ENCODE measurements around the gene HSDL2.

Gene HSDL2

GRCh38 chr9:112462855-112463254 lies 82.9 kb downstream of the HSDL2 start:
- no peak for DNase-seq

- DNase-seq: no peak
Measured at GRCh38 chr9:112465352-112465751, 85.4 kb downstream of the HSDL2 start.

- no peak for DNase-seq
Measured at GRCh38 chr9:112472996-112473395, 93.1 kb downstream of the HSDL2 start.

GRCh38 chr9:112473986-112474385 lies 94.1 kb downstream of the HSDL2 start:
- DNase-seq: no peak

- DNase-seq: no peak
Measured at GRCh38 chr9:112475318-112475717, 95.4 kb downstream of the HSDL2 start.

GRCh38 chr9:112477330-112477729 lies 97.4 kb downstream of the HSDL2 start:
- DNase-seq: no peak

- DNase-seq: no peak
Measured at GRCh38 chr9:112479221-112479620, 99.3 kb downstream of the HSDL2 start.

GRCh38 chr9:112484607-112485006 lies 104.7 kb downstream of the HSDL2 start:
- no peak for DNase-seq

- no peak for DNase-seq
Measured at GRCh38 chr9:112485574-112485973, 105.7 kb downstream of the HSDL2 start.

- DNase-seq: peak; percentile 41
Measured at GRCh38 chr9:112486221-112487007, 106.5 kb downstream of the HSDL2 start, which contains the start of gene KIAA1958. TSS of gene KIAA1958 (plus strand) at chr9:112486827. CDS start at chr9:112574081, 87,254 bp downstream.

GRCh38 chr9:112487008-112487798 lies 107.3 kb downstream of the HSDL2 start:
- peak; percentile 19 for DNase-seq

- DNase-seq: no peak
Measured at GRCh38 chr9:112487799-112488340, 108.0 kb downstream of the HSDL2 start.

GRCh38 chr9:112489039-112489546 lies 109.2 kb downstream of the HSDL2 start:
- no peak for DNase-seq

GRCh38 chr9:112489876-112490666 lies 110.2 kb downstream of the HSDL2 start:
- DNase-seq: no peak

GRCh38 chr9:112493393-112494137 lies 113.7 kb downstream of the HSDL2 start:
- no peak for DNase-seq

- no peak for DNase-seq
Measured at GRCh38 chr9:112494153-112494552, 114.2 kb downstream of the HSDL2 start.

GRCh38 chr9:112495614-112496013 lies 115.7 kb downstream of the HSDL2 start:
- no peak for DNase-seq

- no peak for DNase-seq
Measured at GRCh38 chr9:112496074-112496722, 116.3 kb downstream of the HSDL2 start.

- DNase-seq: no peak
Measured at GRCh38 chr9:112500842-112501241, 120.9 kb downstream of the HSDL2 start.

GRCh38 chr9:112501287-112501686 lies 121.4 kb downstream of the HSDL2 start:
- DNase-seq: no peak

GRCh38 chr9:112502175-112502946 lies 122.5 kb downstream of the HSDL2 start:
- no peak for DNase-seq
